ENCODE results near the gene SEC63.

DNA sequence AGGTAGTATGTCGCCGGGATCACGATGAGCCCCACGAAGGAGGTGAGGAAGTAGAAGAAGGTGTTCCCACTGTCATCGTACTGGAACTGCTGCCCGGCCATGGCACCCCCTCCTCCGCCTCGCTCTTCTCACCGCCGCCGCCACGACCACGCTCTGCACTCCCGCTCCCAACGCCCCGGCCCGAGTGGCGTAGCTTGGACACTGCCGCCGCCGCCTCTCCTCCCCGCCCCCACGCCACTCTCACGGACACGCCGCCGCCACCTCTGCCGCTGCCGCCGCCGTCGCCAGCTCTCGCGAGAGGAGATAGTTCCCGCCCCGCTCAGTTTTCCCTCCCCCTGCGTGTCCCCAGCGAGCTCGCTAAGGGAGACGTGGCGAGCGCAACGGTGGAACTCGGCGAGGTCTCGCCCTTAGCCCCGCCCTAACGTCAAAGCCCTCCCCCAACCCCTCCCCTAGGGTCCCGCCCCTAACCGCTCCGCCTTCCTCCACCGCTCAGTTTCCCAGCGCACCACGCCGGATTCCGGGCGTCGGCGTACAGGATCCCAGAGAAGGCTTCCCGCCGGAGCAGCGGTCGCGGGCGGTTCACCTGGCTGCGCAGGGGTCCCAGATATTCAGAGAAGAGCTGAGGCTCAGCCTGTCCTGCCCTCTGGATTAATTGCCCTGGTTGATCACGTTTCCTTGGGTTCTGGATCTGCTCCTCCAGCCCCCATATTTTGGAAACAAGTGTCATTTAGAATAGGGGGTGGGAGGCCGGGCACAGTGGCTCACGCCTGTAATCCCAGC, at the start of gene SEC63:
- TF ChIP-seq TAF1 (IDR thresholded peaks at IDR 0.05; ENCODE audit: borderline replicate concordance, insufficient read depth, low read length) = peak; percentile 71
- peak; percentile 84; the same call in 1 of the 2 replicates for TF ChIP-seq POLR2AphosphoS5 (IDR thresholded peaks at IDR 0.05; ENCODE audit: low read depth, low read length)
